ENCODE data around the gene GNAQ. TPM values are rescaled to one million over a fixed set of nuclear protein-coding genes. Genes with fewer than 3 reads are reported as not detected.

GNAQ gene
- total RNA-seq, 1 donor, result 43.8 TPM

- Histone ChIP-seq H3K4me1 (ENCODE audit: insufficient read depth, low read length) (peaks cover 38% of the 10 kb centered on the region), H3K9me3 (ENCODE audit: low read depth, low read length) (no peaks in the 10 kb centered on the region), H3K4me3 (ENCODE audit: low read length) (no peak overlapping the region), H3K27me3 (ENCODE audit: insufficient read depth, low read length) (no peaks in the 10 kb centered on the region)
These were observed 122.3 kb downstream of the GNAQ start for GRCh38 chr9:77909306-77909705.

GRCh38 chr9:77908293-77908692 is 123.3 kb downstream of the GNAQ start:
- H3K4me3 ChIP-seq (ENCODE audit: low read length), result no peak overlapping the region
- H3K9me3 ChIP-seq (ENCODE audit: low read depth, low read length), result no peaks in the 10 kb centered on the region
- H3K27me3 ChIP-seq (ENCODE audit: insufficient read depth, low read length), result no peaks in the 10 kb centered on the region
- peaks cover 33% of the 10 kb centered on the region for H3K4me1 ChIP-seq (ENCODE audit: insufficient read depth, low read length)

GRCh38 chr9:77907585-77907984 is 124.0 kb downstream of the GNAQ start:
- Histone ChIP-seq H3K4me1 (ENCODE audit: insufficient read depth, low read length) (peaks cover 30% of the 10 kb centered on the region), H3K9me3 (ENCODE audit: low read depth, low read length) (no peaks in the 10 kb centered on the region), H3K4me3 (ENCODE audit: low read length) (no peak overlapping the region)

GRCh38 chr9:77906991-77907390 is 124.6 kb downstream of the GNAQ start:
- H3K4me3 ChIP-seq (ENCODE audit: low read length), result no peak overlapping the region
- no peaks in the 10 kb centered on the region for H3K9me3 ChIP-seq (ENCODE audit: low read depth, low read length)
- H3K27me3 ChIP-seq (ENCODE audit: insufficient read depth, low read length), result no peaks in the 10 kb centered on the region
- H3K4me1 ChIP-seq (ENCODE audit: insufficient read depth, low read length), result peaks cover 29% of the 10 kb centered on the region

More at GRCh38 chr9:77907585-77907984, 124.0 kb downstream of the GNAQ start:
- H3K27me3 ChIP-seq (ENCODE audit: insufficient read depth, low read length), result no peaks in the 10 kb centered on the region

- Histone ChIP-seq H3K4me3 (ENCODE audit: low read length) (no peak overlapping the region), H3K27me3 (ENCODE audit: insufficient read depth, low read length) (no peaks in the 10 kb centered on the region), H3K9me3 (ENCODE audit: low read depth, low read length) (no peaks in the 10 kb centered on the region), H3K4me1 (ENCODE audit: insufficient read depth, low read length) (peaks cover 9% of the 10 kb centered on the region)
These were observed 127.8 kb downstream of the GNAQ start for GRCh38 chr9:77903666-77904285.

GRCh38 chr9:77901771-77902170 is 129.8 kb downstream of the GNAQ start:
- Histone ChIP-seq H3K9me3 (ENCODE audit: low read depth, low read length) (no peaks in the 10 kb centered on the region), H3K4me1 (ENCODE audit: insufficient read depth, low read length) (no peaks in the 10 kb centered on the region), H3K27me3 (ENCODE audit: insufficient read depth, low read length) (no peaks in the 10 kb centered on the region), H3K4me3 (ENCODE audit: low read length) (no peak overlapping the region)

GRCh38 chr9:77901018-77901417 is 130.6 kb downstream of the GNAQ start:
- H3K9me3 ChIP-seq (ENCODE audit: low read depth, low read length), result no peaks in the 10 kb centered on the region
- no peak overlapping the region for H3K4me3 ChIP-seq (ENCODE audit: low read length)
- H3K4me1 ChIP-seq (ENCODE audit: insufficient read depth, low read length), result no peaks in the 10 kb centered on the region
- H3K27me3 ChIP-seq (ENCODE audit: insufficient read depth, low read length), result no peaks in the 10 kb centered on the region

- H3K27me3 ChIP-seq (ENCODE audit: insufficient read depth, low read length), result no peaks in the 10 kb centered on the region
- H3K4me3 ChIP-seq (ENCODE audit: low read length), result no peak overlapping the region
- no peaks in the 10 kb centered on the region for H3K9me3 ChIP-seq (ENCODE audit: low read depth, low read length)
- no peaks in the 10 kb centered on the region for H3K4me1 ChIP-seq (ENCODE audit: insufficient read depth, low read length)
These were observed 131.8 kb downstream of the GNAQ start for GRCh38 chr9:77899679-77900354.

- no peak overlapping the region for H3K4me3 ChIP-seq (ENCODE audit: low read length)
- no peaks in the 10 kb centered on the region for H3K9me3 ChIP-seq (ENCODE audit: low read depth, low read length)
- H3K4me1 ChIP-seq (ENCODE audit: insufficient read depth, low read length), result no peaks in the 10 kb centered on the region
- H3K27me3 ChIP-seq (ENCODE audit: insufficient read depth, low read length), result no peaks in the 10 kb centered on the region
These were observed 132.7 kb downstream of the GNAQ start for GRCh38 chr9:77898864-77899263.

- no peaks in the 10 kb centered on the region for H3K9me3 ChIP-seq (ENCODE audit: low read depth, low read length)
- no peaks in the 10 kb centered on the region for H3K27me3 ChIP-seq (ENCODE audit: insufficient read depth, low read length)
- H3K4me3 ChIP-seq (ENCODE audit: low read length), result no peak overlapping the region
- peaks cover 1% of the 10 kb centered on the region for H3K4me1 ChIP-seq (ENCODE audit: insufficient read depth, low read length)
These were observed 134.5 kb downstream of the GNAQ start for GRCh38 chr9:77896938-77897667.

GRCh38 chr9:77896269-77896937 is 135.2 kb downstream of the GNAQ start:
- H3K9me3 ChIP-seq (ENCODE audit: low read depth, low read length), result no peaks in the 10 kb centered on the region
- no peak overlapping the region for H3K4me3 ChIP-seq (ENCODE audit: low read length)
- H3K27me3 ChIP-seq (ENCODE audit: insufficient read depth, low read length), result no peaks in the 10 kb centered on the region
- peaks cover 3% of the 10 kb centered on the region for H3K4me1 ChIP-seq (ENCODE audit: insufficient read depth, low read length)

GRCh38 chr9:77893706-77894105 is 137.9 kb downstream of the GNAQ start:
- Histone ChIP-seq H3K27me3 (ENCODE audit: insufficient read depth, low read length) (no peaks in the 10 kb centered on the region), H3K4me3 (ENCODE audit: low read length) (no peak overlapping the region), H3K9me3 (ENCODE audit: low read depth, low read length) (no peaks in the 10 kb centered on the region), H3K4me1 (ENCODE audit: insufficient read depth, low read length) (peaks cover 3% of the 10 kb centered on the region)

GRCh38 chr9:77892955-77893514 is 138.6 kb downstream of the GNAQ start:
- Histone ChIP-seq H3K4me1 (ENCODE audit: insufficient read depth, low read length) (peaks cover 3% of the 10 kb centered on the region), H3K9me3 (ENCODE audit: low read depth, low read length) (no peaks in the 10 kb centered on the region), H3K4me3 (ENCODE audit: low read length) (no peak overlapping the region), H3K27me3 (ENCODE audit: insufficient read depth, low read length) (no peaks in the 10 kb centered on the region)

- no peaks in the 10 kb centered on the region for H3K9me3 ChIP-seq (ENCODE audit: low read depth, low read length)
These were observed 139.4 kb downstream of the GNAQ start for GRCh38 chr9:77892171-77892570.

More at GRCh38 chr9:77892171-77892570, 139.4 kb downstream of the GNAQ start:
- Histone ChIP-seq H3K27me3 (ENCODE audit: insufficient read depth, low read length) (no peaks in the 10 kb centered on the region), H3K4me1 (ENCODE audit: insufficient read depth, low read length) (peaks cover 3% of the 10 kb centered on the region), H3K4me3 (ENCODE audit: low read length) (no peak overlapping the region)
